ENCODE data around the gene WDR74.

Gene WDR74

DNA sequence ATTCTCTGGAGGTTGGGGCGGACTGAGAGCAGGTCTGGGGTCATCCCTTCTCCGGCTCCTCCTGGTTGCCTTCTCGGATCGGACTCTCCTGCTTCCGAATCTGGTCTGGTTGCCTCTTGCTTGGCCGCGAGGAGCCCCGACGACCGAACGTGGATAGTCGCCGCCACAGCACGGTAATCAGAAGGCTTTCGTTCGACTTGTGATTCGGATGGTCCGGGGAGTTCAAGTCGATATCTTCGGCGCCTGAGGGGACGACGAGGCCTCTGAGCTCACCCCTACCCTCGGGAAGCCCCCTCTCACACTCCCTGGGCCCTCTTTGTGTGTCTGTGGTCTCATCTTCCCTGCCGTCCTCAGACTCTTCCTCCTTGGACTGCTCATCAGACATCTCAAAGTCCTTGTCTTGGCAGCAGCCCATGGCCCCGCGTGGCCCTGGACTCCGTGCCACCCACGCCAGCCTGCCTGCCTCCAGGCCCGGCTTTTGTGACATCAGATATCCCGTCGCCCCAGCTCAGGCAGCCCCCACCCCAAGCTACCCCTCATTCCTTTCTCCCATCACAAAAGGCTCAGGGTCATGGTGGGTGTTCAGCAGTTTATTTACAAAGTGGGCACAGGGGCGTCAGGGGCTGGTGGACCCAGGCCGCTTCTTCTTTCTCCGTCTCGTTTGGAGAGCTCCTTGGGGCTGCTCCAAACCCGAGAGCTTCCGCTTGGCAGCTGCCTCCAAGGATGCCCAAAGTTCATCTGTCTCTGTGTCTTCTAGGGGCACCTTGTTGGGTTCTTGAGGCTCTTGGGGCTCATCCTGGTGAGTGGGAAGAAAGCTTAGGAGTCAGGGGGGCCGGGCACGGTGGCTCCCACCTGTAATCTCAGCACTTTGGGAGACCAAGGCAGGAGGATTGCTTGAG, 6.8 kb downstream of the WDR74 start, which contains the start of gene TEX54:
TSS of gene TEX54 (minus strand) at position 506 of the 899 bp plus-strand sequence.
- Histone ChIP-seq H3K27ac (replicated peaks) (peak within 1 kb of the TSS; percentile 92), H3K4me3 (replicated peaks; ENCODE audit: insufficient read depth, low read length) (peak within 1 kb of the TSS; percentile 94), H3K27me3 (ENCODE audit: insufficient read depth, poor library complexity, severe bottlenecking) (no peaks in the 10 kb centered on the region)
- TF ChIP-seq GABPA (IDR thresholded peaks at IDR 0.05; ENCODE audit: low read depth) (no peak), POLR2AphosphoS5 (IDR thresholded peaks at IDR 0.05; ENCODE audit: low read depth) (peak; percentile 68)
- TF ChIP-seq, protein P1, sequence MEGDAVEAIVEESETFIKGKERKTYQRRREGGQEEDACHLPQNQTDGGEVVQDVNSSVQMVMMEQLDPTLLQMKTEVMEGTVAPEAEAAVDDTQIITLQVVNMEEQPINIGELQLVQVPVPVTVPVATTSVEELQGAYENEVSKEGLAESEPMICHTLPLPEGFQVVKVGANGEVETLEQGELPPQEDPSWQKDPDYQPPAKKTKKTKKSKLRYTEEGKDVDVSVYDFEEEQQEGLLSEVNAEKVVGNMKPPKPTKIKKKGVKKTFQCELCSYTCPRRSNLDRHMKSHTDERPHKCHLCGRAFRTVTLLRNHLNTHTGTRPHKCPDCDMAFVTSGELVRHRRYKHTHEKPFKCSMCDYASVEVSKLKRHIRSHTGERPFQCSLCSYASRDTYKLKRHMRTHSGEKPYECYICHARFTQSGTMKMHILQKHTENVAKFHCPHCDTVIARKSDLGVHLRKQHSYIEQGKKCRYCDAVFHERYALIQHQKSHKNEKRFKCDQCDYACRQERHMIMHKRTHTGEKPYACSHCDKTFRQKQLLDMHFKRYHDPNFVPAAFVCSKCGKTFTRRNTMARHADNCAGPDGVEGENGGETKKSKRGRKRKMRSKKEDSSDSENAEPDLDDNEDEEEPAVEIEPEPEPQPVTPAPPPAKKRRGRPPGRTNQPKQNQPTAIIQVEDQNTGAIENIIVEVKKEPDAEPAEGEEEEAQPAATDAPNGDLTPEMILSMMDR (IDR thresholded peaks at IDR 0.05; ENCODE audit: insufficient read depth, low read length): no peak
- TF ChIP-seq, protein P2, sequence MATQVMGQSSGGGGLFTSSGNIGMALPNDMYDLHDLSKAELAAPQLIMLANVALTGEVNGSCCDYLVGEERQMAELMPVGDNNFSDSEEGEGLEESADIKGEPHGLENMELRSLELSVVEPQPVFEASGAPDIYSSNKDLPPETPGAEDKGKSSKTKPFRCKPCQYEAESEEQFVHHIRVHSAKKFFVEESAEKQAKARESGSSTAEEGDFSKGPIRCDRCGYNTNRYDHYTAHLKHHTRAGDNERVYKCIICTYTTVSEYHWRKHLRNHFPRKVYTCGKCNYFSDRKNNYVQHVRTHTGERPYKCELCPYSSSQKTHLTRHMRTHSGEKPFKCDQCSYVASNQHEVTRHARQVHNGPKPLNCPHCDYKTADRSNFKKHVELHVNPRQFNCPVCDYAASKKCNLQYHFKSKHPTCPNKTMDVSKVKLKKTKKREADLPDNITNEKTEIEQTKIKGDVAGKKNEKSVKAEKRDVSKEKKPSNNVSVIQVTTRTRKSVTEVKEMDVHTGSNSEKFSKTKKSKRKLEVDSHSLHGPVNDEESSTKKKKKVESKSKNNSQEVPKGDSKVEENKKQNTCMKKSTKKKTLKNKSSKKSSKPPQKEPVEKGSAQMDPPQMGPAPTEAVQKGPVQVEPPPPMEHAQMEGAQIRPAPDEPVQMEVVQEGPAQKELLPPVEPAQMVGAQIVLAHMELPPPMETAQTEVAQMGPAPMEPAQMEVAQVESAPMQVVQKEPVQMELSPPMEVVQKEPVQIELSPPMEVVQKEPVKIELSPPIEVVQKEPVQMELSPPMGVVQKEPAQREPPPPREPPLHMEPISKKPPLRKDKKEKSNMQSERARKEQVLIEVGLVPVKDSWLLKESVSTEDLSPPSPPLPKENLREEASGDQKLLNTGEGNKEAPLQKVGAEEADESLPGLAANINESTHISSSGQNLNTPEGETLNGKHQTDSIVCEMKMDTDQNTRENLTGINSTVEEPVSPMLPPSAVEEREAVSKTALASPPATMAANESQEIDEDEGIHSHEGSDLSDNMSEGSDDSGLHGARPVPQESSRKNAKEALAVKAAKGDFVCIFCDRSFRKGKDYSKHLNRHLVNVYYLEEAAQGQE (IDR thresholded peaks at IDR 0.05; ENCODE audit: insufficient replicate concordance, low read depth): no peak
- no peak for DNase-seq (ENCODE audit: low read depth in 1 of 2, low spot score in 1 of 2)

DNA sequence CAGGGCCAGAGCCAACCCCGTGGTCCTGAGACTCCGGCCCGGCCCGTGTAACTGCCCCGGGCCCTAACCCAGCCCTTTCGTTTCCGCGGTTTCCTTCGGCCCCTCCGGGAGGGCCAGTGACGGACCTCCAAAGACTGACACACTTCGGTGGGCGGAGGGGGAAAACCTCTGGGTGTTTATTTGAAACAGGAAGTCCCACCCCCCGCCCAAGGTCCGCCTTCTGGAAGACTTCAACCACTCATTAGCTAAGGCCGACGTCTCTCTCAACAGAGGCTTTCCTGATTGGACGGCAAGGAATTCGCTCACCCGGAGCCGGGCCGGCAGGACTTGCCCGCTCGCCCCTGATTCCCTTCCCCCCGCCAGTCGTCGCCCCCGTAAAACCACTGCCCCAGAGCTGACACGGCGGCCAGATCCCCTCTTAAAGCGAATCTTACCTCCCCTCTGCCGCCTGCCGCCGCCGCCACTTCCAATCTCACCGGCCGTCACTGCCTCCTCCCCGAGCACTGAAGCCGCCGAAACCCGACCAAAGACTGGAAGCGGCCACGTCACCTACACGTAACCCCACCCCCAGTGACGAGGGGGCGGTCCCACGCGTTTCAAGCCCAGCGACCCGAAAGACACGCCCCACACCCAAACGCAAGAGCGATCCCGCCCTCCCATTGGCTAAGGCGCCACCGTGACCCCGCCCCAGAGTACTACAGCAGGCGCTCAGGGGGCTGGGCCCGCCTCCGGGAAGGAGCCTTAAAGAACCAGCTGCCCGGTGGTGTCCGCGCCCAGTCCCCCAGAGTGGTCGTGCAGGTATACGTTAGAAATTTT, 7.7 kb downstream of the WDR74 start, which contains the start of gene STX5:
TSS of gene STX5 (minus strand) at position 532 of the 816 bp plus-strand sequence. CDS start 808 bp downstream, outside the sequence.
- peak within 1 kb of the TSS; percentile 92 for H3K27ac ChIP-seq (replicated peaks)
- DNase-seq (ENCODE audit: low read depth in 1 of 2, low spot score in 1 of 2): peak; percentile 96 to 99
- H3K4me3 ChIP-seq (replicated peaks; ENCODE audit: insufficient read depth, low read length): peak within 1 kb of the TSS; percentile 94

More for the DNA sequence above, 7.7 kb downstream of the WDR74 start, which contains the start of gene STX5:
- no peaks in the 10 kb centered on the region for H3K27me3 ChIP-seq (ENCODE audit: insufficient read depth, poor library complexity, severe bottlenecking)
- TF ChIP-seq GABPA (IDR thresholded peaks at IDR 0.05; ENCODE audit: low read depth) (peak; percentile 92), SPI1 (IDR thresholded peaks at IDR 0.05; ENCODE audit: borderline replicate concordance, low read depth) (peak; percentile 65; the same call in 1 of the 2 replicates)
- TF ChIP-seq, protein P2 (IDR thresholded peaks at IDR 0.05; ENCODE audit: insufficient replicate concordance, low read depth): peak; percentile 44
- TF ChIP-seq, protein P1 (IDR thresholded peaks at IDR 0.05; ENCODE audit: insufficient read depth, low read length): no peak
